DOHH2 (cell line): ENCODE data around the gene SLC5A12.

Experiments
- H3F3A ChIP-seq: fragments of 200-600 bp; sonication (generic), shearing (Covaris generic); 2 replicates; pipeline ENCODE4 v1.6.0; 2016; ENCODE audit warnings: antibody characterized with exemption, mild to moderate bottlenecking; ENCODE audit not compliant: control insufficient read depth, insufficient read depth
- H3K27ac ChIP-seq: fragments of 200-600 bp; sonication (generic); 2 replicates; pipeline ENCODE4 v1.5.1; 2014; ENCODE audit warnings: low read depth, mild to moderate bottlenecking, low read length, moderate library complexity
- H3K27me3 ChIP-seq: fragments of 200-600 bp; sonication (generic); 2 replicates; pipeline ENCODE4 v1.6.1; 2014; ENCODE audit warnings: mild to moderate bottlenecking, low read length, mixed read lengths; ENCODE audit not compliant: control insufficient read depth
- H3K36me3 ChIP-seq: fragments of 200-600 bp; sonication (generic); 2 replicates; pipeline ENCODE4 v1.6.1; 2014; ENCODE audit warnings: mild to moderate bottlenecking, low read length, moderate library complexity, mixed read lengths; ENCODE audit not compliant: control insufficient read depth
- H3K4me1 ChIP-seq: fragments of 200-600 bp; sonication (generic); 2 replicates; pipeline ENCODE4 v1.6.1; 2014; ENCODE audit warnings: mild to moderate bottlenecking, low read length, mixed read lengths; ENCODE audit not compliant: control insufficient read depth
- H3K4me2 ChIP-seq: fragments of 200-600 bp; sonication (generic); 2 replicates; pipeline ENCODE4 v1.6.0; 2014; ENCODE audit warnings: mild to moderate bottlenecking, low read length, moderate library complexity
- H3K4me3 ChIP-seq: fragments of 200-600 bp; sonication (generic); 2 replicates; pipeline ENCODE4 v1.5.1; 2014; ENCODE audit warnings: mild to moderate bottlenecking, low read length, mixed read lengths
- H3K79me2 ChIP-seq: fragments of 200-600 bp; sonication (generic); 2 replicates; pipeline ENCODE4 v1.6.1; 2014; ENCODE audit warnings: mild to moderate bottlenecking, low read length, mixed read lengths; ENCODE audit not compliant: control insufficient read depth
- H3K9me2 ChIP-seq: fragments of 200-600 bp; sonication (generic); replicated peaks from 2 replicates; pipeline ENCODE4 v1.6.1; 2014; ENCODE audit warnings: mild to moderate bottlenecking, low read length, mixed read lengths; ENCODE audit not compliant: control insufficient read depth
- H3K9me3 ChIP-seq: fragments of 200-600 bp; sonication (generic); 2 replicates; pipeline ENCODE4 v1.6.1; 2014; ENCODE audit warnings: antibody characterized with exemption, low read length, mixed read lengths; ENCODE audit not compliant: control insufficient read depth, insufficient read depth
- H4K20me1 ChIP-seq: fragments of 200-600 bp; sonication (generic); 2 replicates; pipeline ENCODE4 v1.6.0; 2014; ENCODE audit warnings: low read depth, mild to moderate bottlenecking, antibody characterized with exemption, low read length, moderate library complexity; ENCODE audit not compliant: control insufficient read depth, insufficient read depth
- EZH2phosphoT487 ChIP-seq: fragments of 200-600 bp; sonication (generic); IDR thresholded peaks from 2 replicates; pipeline ENCODE4 v1.6.1; 2017; ENCODE audit warnings: borderline replicate concordance, mild to moderate bottlenecking, antibody characterized with exemption, low read length, moderate library complexity, mixed read lengths
- TF ChIP-seq, protein P1 (sequence below): fragments of 200-600 bp; sonication (generic); IDR thresholded peaks from one replicate; pipeline ENCODE4 v1.5.1; 2014; ENCODE audit warnings: antibody characterized with exemption, mild to moderate bottlenecking, low read depth, low read length; ENCODE audit not compliant: poor library complexity, severe bottlenecking

Gene SLC5A12

DNA sequence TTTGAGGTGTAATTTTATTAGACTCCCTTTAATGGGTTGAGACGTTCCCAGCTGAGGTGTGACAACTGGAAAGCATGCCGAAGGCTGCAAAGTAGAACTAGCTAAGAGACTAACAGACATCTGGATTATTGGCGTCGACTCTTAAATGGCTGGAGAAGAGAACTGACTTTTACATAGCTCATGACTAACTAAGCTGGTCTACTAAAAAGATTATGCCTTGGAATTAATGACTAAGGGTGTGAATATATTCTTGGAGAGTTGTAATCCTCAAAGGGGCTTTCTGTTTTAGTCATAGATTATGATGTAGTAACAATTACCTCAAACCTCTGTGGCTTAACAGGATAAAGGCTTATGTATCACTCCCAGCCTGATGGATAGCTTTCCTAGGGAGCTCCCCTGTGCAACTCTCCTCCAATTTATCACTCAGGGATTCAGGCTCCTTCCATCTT is 39.5 kb upstream of the SLC5A12 start:
- Histone ChIP-seq H4K20me1 (no peaks in the 10 kb centered on the region), H3K27me3 (no peaks in the 10 kb centered on the region)

DNA sequence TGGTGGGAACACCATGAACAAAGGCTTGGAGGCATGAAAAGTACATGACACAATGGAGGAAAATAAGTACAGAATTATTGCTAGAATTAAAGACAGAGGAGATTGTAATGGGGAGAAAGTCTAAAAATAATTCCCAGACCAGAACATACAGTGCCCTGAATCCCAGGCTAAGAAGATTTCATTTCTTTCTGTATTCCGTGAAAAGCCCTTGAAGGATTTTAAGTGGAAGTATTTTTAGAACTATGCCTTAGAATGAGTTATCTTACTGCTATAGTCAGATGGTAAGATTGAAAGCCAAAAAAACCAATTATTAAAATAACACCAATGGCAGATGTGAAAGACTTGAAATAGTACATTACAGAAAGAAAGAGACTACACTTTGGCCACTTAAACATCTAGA is 36.1 kb upstream of the SLC5A12 start:
- no peak overlapping the region for H3K4me3 ChIP-seq
- no peaks in the 10 kb centered on the region for H3F3A ChIP-seq
- H3K4me1 ChIP-seq, result no peaks in the 10 kb centered on the region
- no peaks in the 10 kb centered on the region for H4K20me1 ChIP-seq
- H3K27ac ChIP-seq, result no peak overlapping the region
- H3K9me3 ChIP-seq, result no peaks in the 10 kb centered on the region
- no peaks in the 10 kb centered on the region for H3K36me3 ChIP-seq
- TF ChIP-seq, protein P1, sequence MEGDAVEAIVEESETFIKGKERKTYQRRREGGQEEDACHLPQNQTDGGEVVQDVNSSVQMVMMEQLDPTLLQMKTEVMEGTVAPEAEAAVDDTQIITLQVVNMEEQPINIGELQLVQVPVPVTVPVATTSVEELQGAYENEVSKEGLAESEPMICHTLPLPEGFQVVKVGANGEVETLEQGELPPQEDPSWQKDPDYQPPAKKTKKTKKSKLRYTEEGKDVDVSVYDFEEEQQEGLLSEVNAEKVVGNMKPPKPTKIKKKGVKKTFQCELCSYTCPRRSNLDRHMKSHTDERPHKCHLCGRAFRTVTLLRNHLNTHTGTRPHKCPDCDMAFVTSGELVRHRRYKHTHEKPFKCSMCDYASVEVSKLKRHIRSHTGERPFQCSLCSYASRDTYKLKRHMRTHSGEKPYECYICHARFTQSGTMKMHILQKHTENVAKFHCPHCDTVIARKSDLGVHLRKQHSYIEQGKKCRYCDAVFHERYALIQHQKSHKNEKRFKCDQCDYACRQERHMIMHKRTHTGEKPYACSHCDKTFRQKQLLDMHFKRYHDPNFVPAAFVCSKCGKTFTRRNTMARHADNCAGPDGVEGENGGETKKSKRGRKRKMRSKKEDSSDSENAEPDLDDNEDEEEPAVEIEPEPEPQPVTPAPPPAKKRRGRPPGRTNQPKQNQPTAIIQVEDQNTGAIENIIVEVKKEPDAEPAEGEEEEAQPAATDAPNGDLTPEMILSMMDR, result no peak
- TF ChIP-seq EZH2phosphoT487, result no peak
- H3K9me2 ChIP-seq, result no peaks in the 10 kb centered on the region
- H3K79me2 ChIP-seq, result no peaks in the 10 kb centered on the region
- no peak overlapping the region for H3K4me2 ChIP-seq
- no peaks in the 10 kb centered on the region; the same call in 1 of the 2 replicates for H3K27me3 ChIP-seq

More for the DNA sequence above, 39.5 kb upstream of the SLC5A12 start:
- no peaks in the 10 kb centered on the region for H3K9me2 ChIP-seq
- no peak overlapping the region for H3K4me2 ChIP-seq
- no peak overlapping the region for H3K27ac ChIP-seq
- no peaks in the 10 kb centered on the region for H3K9me3 ChIP-seq
- no peaks in the 10 kb centered on the region for H3K36me3 ChIP-seq
- TF ChIP-seq, protein P1, result no peak
- no peak for TF ChIP-seq EZH2phosphoT487
- H3K79me2 ChIP-seq, result no peaks in the 10 kb centered on the region
- H3K4me3 ChIP-seq, result no peak overlapping the region
- no peaks in the 10 kb centered on the region for H3F3A ChIP-seq
- H3K4me1 ChIP-seq, result no peaks in the 10 kb centered on the region

DNA sequence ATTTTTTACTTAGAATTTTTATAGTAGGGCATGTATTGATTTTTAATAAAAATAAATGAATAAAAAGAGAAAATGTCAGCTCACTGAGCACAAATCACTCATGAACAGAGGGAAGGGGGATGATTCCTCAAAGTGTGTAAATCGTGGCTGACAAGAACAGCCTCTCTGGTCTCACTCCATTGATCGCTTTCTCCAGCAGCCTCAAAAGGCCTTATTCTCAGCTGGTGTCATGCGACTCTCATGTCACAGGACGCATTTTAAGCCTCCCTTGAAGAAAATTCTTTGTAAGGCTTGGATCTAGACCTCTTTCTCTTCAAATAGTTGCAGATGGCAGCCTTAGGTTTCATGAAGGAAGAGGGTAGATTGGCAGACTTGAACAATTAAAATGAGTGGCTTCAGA is 33.9 kb upstream of the SLC5A12 start:
- Histone ChIP-seq H3K36me3 (no peaks in the 10 kb centered on the region), H3K9me3 (no peaks in the 10 kb centered on the region), H3F3A (no peaks in the 10 kb centered on the region), H3K9me2 (no peaks in the 10 kb centered on the region), H3K27ac (no peak overlapping the region), H3K4me2 (no peak overlapping the region), H3K4me3 (no peak overlapping the region), H4K20me1 (no peaks in the 10 kb centered on the region), H3K4me1 (no peaks in the 10 kb centered on the region), H3K27me3 (peaks cover 2% of the 10 kb centered on the region; the same call in 1 of the 2 replicates), H3K79me2 (no peaks in the 10 kb centered on the region)
- no peak for TF ChIP-seq EZH2phosphoT487
- TF ChIP-seq, protein P1, result no peak
